Activated CD8-positive, alpha-beta memory T cell treated with anti-CD3 and anti-CD28 coated beads, Interleukin-2, amount 10 ng/mL, durations not matched to agents 7 days and 5 days (primary cell): Measurements from ENCODE around the gene HEYL. TPM values are rescaled to one million over a fixed set of nuclear protein-coding genes. Genes with fewer than 3 reads are reported as not detected.

ENCODE experiments used
- ATAC-seq: fragments of 150-1000 bp; cut with Tn5 transposase; one replicate; pipeline ENCODE4 v1.10.0; 2021; ENCODE audit warnings: moderate library complexity
- CTCF ChIA-PET: fragments of 350-600 bp; sonication (Branson Sonifier 250); formaldehyde crosslinking; loops from one replicate; lab custom pipeline; 2021; ENCODE audit warnings: antibody characterized with exemption; lab: Charles Lee
- DNase-seq: peaks from one replicate; pipeline ENCODE4 v3.0.0-alpha.2; 2020
- H3K27ac Mint-ChIP-seq: one replicate; pipeline ENCODE4 v1.8.0; 2021; ENCODE audit warnings: mild to moderate bottlenecking, mixed read lengths
- H3K27me3 Mint-ChIP-seq: one replicate; pipeline ENCODE4 v1.8.0; 2021; ENCODE audit warnings: mixed read lengths
- H3K36me3 Mint-ChIP-seq: one replicate; pipeline ENCODE4 v1.8.0; 2021; ENCODE audit warnings: mild to moderate bottlenecking, mixed read lengths
- H3K4me1 Mint-ChIP-seq: one replicate; pipeline ENCODE4 v1.8.0; 2021; ENCODE audit warnings: mixed read lengths
- H3K4me3 Mint-ChIP-seq: one replicate; pipeline ENCODE4 v1.8.0; 2021; ENCODE audit warnings: mild to moderate bottlenecking, moderate library complexity, mixed read lengths
- H3K9me3 Mint-ChIP-seq: one replicate; pipeline ENCODE4 v1.8.0; 2022; ENCODE audit warnings: low read depth, mixed read lengths
- total RNA-seq, 2 experiments: library from RNA; stranded (reverse); gene quantifications; one replicate each; pipeline ENCODE4 v1.2.3, GENCODE V29; 2021

Gene HEYL
- total RNA-seq, 2 experiments from 2014 or later: not detected

- H3K27me3 Mint-ChIP-seq: peaks cover under 1% of the 10 kb centered on the region
- ATAC-seq: no peak
- DNase-seq: no peak
- no peaks in the 10 kb centered on the region for H3K9me3 Mint-ChIP-seq
- H3K27ac Mint-ChIP-seq: no peak overlapping the region
- peaks cover 4% of the 10 kb centered on the region for H3K4me1 Mint-ChIP-seq
- no peaks in the 10 kb centered on the region for H3K36me3 Mint-ChIP-seq
- CTCF ChIA-PET: interaction anchor here (0.5 to 12.3 kb wide), 20 partner anchors 11 to 297 kb away, joined by 3 to 264 read pairs (median 4); partner anchors contain the start of genes HEYL, HPCAL4 and NT5C1A
- no peak overlapping the region for H3K4me3 Mint-ChIP-seq
These were observed 19.7 kb upstream of the HEYL start for GRCh38 chr1:39659110-39659509.

DNA sequence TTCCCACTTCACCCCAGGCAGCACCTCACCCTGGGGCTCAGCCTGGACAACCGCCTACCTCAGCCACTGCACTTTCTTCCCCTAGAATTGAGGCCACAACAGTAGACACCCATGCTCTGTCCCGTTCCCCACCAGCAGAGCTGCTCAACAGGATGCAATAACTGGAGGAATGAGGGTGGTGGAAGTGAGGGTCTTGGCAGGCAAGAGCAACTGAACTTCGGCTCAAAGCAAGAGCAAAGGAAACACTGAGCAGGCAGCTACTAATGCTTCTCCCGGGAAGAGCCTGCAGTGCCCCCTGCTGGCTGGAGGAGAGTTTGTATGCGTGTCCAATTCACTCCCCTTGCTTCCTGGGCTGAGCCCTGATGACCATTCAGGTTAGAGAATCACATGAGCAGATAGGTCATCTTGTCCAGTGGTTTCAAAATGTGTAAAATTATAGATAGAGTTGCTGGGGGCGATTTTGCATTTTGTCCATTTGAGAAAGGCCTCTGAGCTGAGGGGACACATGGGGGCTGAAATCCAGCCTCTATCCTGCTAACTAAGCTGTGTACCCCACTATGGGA, 18.6 kb upstream of the HEYL start:
- CTCF ChIA-PET: interaction anchor here (0.7 to 12.3 kb wide), 43 partner anchors 10 to 600 kb away, joined by 3 to 264 read pairs (median 4); partner anchors contain the start of genes HEYL, HPCAL4, MYCL and NT5C1A
- Mint-ChIP-seq H3K27ac (peak overlapping the region; percentile 56), H3K9me3 (no peaks in the 10 kb centered on the region), H3K27me3 (peaks cover 5% of the 10 kb centered on the region), H3K4me1 (peaks cover 12% of the 10 kb centered on the region), H3K4me3 (peak overlapping the region; percentile 39), H3K36me3 (no peaks in the 10 kb centered on the region)
- DNase-seq (peak; percentile 77), ATAC-seq (peak; percentile 78)

- ATAC-seq (no peak), DNase-seq (no peak)
- Mint-ChIP-seq H3K36me3 (no peaks in the 10 kb centered on the region), H3K9me3 (no peaks in the 10 kb centered on the region), H3K27me3 (peaks cover 5% of the 10 kb centered on the region), H3K27ac (no peak overlapping the region), H3K4me3 (peak overlapping the region; percentile 39), H3K4me1 (peaks cover 12% of the 10 kb centered on the region)
- CTCF ChIA-PET: interaction anchor here (0.8 to 12.3 kb wide), 34 partner anchors 9 to 518 kb away, joined by 3 to 264 read pairs (median 4); partner anchors contain the start of genes HEYL, HPCAL4, MYCL and NT5C1A
These were observed 18.0 kb upstream of the HEYL start for GRCh38 chr1:39657402-39657801.

- Mint-ChIP-seq H3K4me3 (no peak overlapping the region), H3K4me1 (peaks cover 12% of the 10 kb centered on the region), H3K9me3 (no peaks in the 10 kb centered on the region), H3K27me3 (peaks cover 5% of the 10 kb centered on the region), H3K36me3 (no peaks in the 10 kb centered on the region), H3K27ac (no peak overlapping the region)
- ATAC-seq (no peak), DNase-seq (no peak)
- CTCF ChIA-PET: interaction anchor here (4.9 to 12.3 kb wide), 3 partner anchors 8 to 49 kb away, joined by 32 to 264 read pairs (median 196); partner anchors contain the start of gene NT5C1A
These were observed 16.9 kb upstream of the HEYL start for GRCh38 chr1:39656391-39656790.

GRCh38 chr1:39655578-39656268, 16.3 kb upstream of the HEYL start:
- H3K27ac Mint-ChIP-seq: no peak overlapping the region
- no peak for ATAC-seq

GRCh38 chr1:39654291-39654690, 14.8 kb upstream of the HEYL start:
- H3K4me3 Mint-ChIP-seq: no peak overlapping the region
- peaks cover 12% of the 10 kb centered on the region for H3K4me1 Mint-ChIP-seq
- H3K36me3 Mint-ChIP-seq: no peaks in the 10 kb centered on the region
- ATAC-seq (no peak), DNase-seq (no peak)
- H3K9me3 Mint-ChIP-seq: no peaks in the 10 kb centered on the region
- CTCF ChIA-PET: interaction anchor here (0.7 to 12.3 kb wide), 10 partner anchors 8 to 319 kb away, joined by 3 to 264 read pairs (median 4); partner anchors contain the start of gene NT5C1A
- peaks cover 5% of the 10 kb centered on the region for H3K27me3 Mint-ChIP-seq
- no peak overlapping the region for H3K27ac Mint-ChIP-seq

More at GRCh38 chr1:39655578-39656268, 16.3 kb upstream of the HEYL start:
- CTCF ChIA-PET: interaction anchor here (10.0 to 12.3 kb wide), 2 partner anchors 16 to 48 kb away, joined by 196 to 264 read pairs; partner anchors contain the start of gene NT5C1A
- Mint-ChIP-seq H3K27me3 (peaks cover 5% of the 10 kb centered on the region), H3K36me3 (no peaks in the 10 kb centered on the region), H3K4me1 (peaks cover 12% of the 10 kb centered on the region), H3K9me3 (no peaks in the 10 kb centered on the region), H3K4me3 (no peak overlapping the region)
- no peak for DNase-seq

- Mint-ChIP-seq H3K4me3 (no peak overlapping the region), H3K27ac (no peak overlapping the region), H3K27me3 (peaks cover 5% of the 10 kb centered on the region), H3K9me3 (no peaks in the 10 kb centered on the region), H3K4me1 (peaks cover 12% of the 10 kb centered on the region), H3K36me3 (no peaks in the 10 kb centered on the region)
- ATAC-seq: peak; percentile 80
- peak; percentile 85 for DNase-seq
- CTCF ChIA-PET: interaction anchor here (0.6 to 12.3 kb wide), 16 partner anchors 9 to 320 kb away, joined by 3 to 264 read pairs (median 4); partner anchors contain the start of genes HEYL and NT5C1A
These were observed 14.1 kb upstream of the HEYL start for GRCh38 chr1:39653546-39654031.

GRCh38 chr1:39652554-39652953, 13.1 kb upstream of the HEYL start:
- ATAC-seq: no peak

GRCh38 chr1:39652105-39652504, 12.7 kb upstream of the HEYL start:
- Mint-ChIP-seq H3K27ac (no peak overlapping the region), H3K36me3 (no peaks in the 10 kb centered on the region), H3K9me3 (no peaks in the 10 kb centered on the region), H3K4me3 (no peak overlapping the region), H3K4me1 (peaks cover 8% of the 10 kb centered on the region), H3K27me3 (peaks cover 5% of the 10 kb centered on the region)
- no peak for ATAC-seq
- DNase-seq: no peak
- CTCF ChIA-PET: interaction anchor here (0.7 to 12.3 kb wide), 6 partner anchors 12 to 87 kb away, joined by 3 to 264 read pairs (median 8); partner anchors contain the start of genes HEYL, NT5C1A and PPIE

More at GRCh38 chr1:39652554-39652953, 13.1 kb upstream of the HEYL start:
- CTCF ChIA-PET: interaction anchor here (0.7 to 12.3 kb wide), 7 partner anchors 12 to 86 kb away, joined by 3 to 264 read pairs (median 5); partner anchors contain the start of genes HEYL, NT5C1A and PPIE
- Mint-ChIP-seq H3K4me3 (no peak overlapping the region), H3K36me3 (no peaks in the 10 kb centered on the region), H3K9me3 (no peaks in the 10 kb centered on the region), H3K4me1 (peaks cover 8% of the 10 kb centered on the region), H3K27me3 (peaks cover 5% of the 10 kb centered on the region), H3K27ac (no peak overlapping the region)
- DNase-seq: no peak

GRCh38 chr1:39650431-39650830, 11.0 kb upstream of the HEYL start:
- peaks cover 5% of the 10 kb centered on the region for H3K27me3 Mint-ChIP-seq
- no peak overlapping the region for H3K4me3 Mint-ChIP-seq
- ATAC-seq (no peak), DNase-seq (no peak)
- H3K4me1 Mint-ChIP-seq: peaks cover 8% of the 10 kb centered on the region
- no peaks in the 10 kb centered on the region for H3K9me3 Mint-ChIP-seq
- no peak overlapping the region for H3K27ac Mint-ChIP-seq
- CTCF ChIA-PET: interaction anchor here (12.3 kb wide), 1 partner anchor 43 kb away, joined by 264 read pairs; no protein-coding TSS in a partner anchor
- no peaks in the 10 kb centered on the region for H3K36me3 Mint-ChIP-seq

GRCh38 chr1:39649636-39650185, 10.3 kb upstream of the HEYL start:
- Mint-ChIP-seq H3K36me3 (no peaks in the 10 kb centered on the region), H3K9me3 (no peaks in the 10 kb centered on the region), H3K4me1 (peaks cover 8% of the 10 kb centered on the region), H3K4me3 (no peak overlapping the region), H3K27ac (no peak overlapping the region), H3K27me3 (peaks cover 5% of the 10 kb centered on the region)
- no peak for ATAC-seq
- CTCF ChIA-PET: interaction anchor here (3.7 to 12.3 kb wide), 2 partner anchors 9 to 42 kb away, joined by 32 to 264 read pairs; no protein-coding TSS in a partner anchor
- DNase-seq: no peak

DNA sequence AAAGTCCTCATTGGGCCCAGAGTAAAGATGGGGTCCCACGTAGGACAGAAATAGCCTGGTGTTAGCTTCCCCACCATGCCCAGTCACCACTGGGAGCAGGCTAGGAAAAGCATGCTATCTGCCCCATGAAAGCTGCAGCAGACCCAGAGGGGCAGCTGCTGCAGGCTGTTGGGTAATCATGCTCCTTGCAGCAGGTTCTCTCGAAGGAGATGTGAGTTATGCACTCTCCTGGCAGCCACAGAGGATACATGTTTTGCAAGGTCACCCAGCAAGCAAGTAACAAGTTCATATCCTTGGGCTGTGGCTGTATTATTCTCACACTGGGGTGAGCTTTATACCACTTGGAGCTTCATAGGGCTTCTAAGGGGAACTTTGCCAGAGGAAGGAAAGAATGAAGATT, 9.1 kb upstream of the HEYL start:
- Mint-ChIP-seq H3K36me3 (no peaks in the 10 kb centered on the region), H3K4me3 (no peak overlapping the region), H3K4me1 (peaks cover 3% of the 10 kb centered on the region), H3K9me3 (no peaks in the 10 kb centered on the region), H3K27me3 (peaks cover 4% of the 10 kb centered on the region), H3K27ac (no peak overlapping the region)
- DNase-seq: no peak
- no peak for ATAC-seq
- CTCF ChIA-PET: interaction anchor here (1.3 to 3.7 kb wide), 4 partner anchors 10 to 42 kb away, joined by 3 to 32 read pairs (median 8); no protein-coding TSS in a partner anchor
